Measurements from ENCODE around the gene TBC1D1.

Gene TBC1D1

DNA sequence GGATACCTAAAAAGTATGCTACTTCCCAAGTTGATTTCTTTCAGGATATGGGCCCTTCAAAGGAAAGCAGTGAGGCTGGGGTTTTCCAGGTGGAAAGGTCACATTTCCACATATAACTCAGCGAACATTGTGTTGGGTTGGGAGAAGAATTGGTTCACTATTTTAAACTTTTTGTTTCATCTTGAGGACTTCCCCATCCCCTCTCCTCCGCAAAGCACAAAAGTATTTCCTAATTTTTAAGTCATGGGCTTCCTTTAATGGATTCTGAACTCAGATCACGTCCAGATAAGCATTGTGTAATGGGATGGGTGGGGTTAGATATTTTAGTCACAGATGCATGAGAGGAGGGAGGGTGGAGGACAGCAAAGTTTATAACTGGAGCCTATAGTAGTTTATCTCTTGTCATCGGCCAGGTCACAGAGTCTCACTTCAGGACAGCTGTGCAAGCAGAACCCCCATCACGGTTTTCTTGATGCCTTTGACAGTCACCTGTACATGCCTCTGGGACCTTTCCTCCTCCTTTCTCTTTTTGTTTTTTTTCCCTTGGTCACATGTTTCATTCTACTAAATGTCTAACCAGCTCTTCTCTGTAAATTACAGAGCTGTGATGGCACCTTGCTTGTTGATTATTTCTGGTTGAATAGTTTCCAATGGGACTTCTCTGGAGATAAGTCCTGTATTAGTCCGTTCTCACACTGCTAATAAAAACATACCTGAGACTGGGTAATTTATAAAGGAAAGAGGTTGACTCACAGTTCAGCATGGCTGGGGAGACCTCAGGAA lies 184.7 kb downstream of the TBC1D1 start:
- Histone ChIP-seq H3K4me1 (ENCODE audit: control insufficient read depth, insufficient read depth, low read length) (no peaks in the 10 kb centered on the region), H3K27me3 (ENCODE audit: control insufficient read depth, insufficient read depth, low read length) (no peaks in the 10 kb centered on the region), H3K4me3 (ENCODE audit: low read depth, low read length) (no peak overlapping the region), H3K27ac (ENCODE audit: low read depth, low read length) (no peak overlapping the region), H3K9me3 (ENCODE audit: control insufficient read depth, insufficient read depth, low read depth, low read length) (no peaks in the 10 kb centered on the region), H3K36me3 (ENCODE audit: control insufficient read depth, insufficient read depth, low read length) (peaks cover 25% of the 10 kb centered on the region), H3K9ac (ENCODE audit: low read length) (no peak overlapping the region)

DNA sequence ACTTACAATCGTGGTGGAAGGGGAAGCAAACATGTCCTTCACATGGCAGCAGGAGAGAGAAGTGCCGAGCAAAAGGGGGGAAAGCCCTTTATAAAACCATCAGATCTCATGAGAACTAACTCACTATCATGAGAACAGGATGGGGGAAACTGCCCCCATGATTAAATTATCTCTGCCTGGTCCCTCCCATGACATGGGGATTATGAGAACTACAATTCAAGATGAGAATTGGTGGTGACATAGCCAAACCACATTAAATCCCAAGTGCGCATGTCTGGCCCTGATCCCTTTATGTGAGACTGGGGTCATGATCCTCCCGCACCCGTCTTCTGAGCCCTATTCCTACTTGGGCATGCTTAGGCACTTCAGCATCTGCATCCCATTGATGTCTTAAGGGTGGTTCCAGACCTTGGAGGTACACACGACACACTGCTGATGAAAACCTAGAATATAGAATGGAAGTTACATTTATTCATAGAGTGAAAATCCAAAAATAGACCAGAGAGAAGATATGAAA lies 185.3 kb downstream of the TBC1D1 start:
- Histone ChIP-seq H3K4me3 (ENCODE audit: low read depth, low read length) (no peak overlapping the region), H3K9ac (ENCODE audit: low read length) (no peak overlapping the region), H3K36me3 (ENCODE audit: control insufficient read depth, insufficient read depth, low read length) (peaks cover 25% of the 10 kb centered on the region), H3K27ac (ENCODE audit: low read depth, low read length) (no peak overlapping the region), H3K9me3 (ENCODE audit: control insufficient read depth, insufficient read depth, low read depth, low read length) (no peaks in the 10 kb centered on the region), H3K27me3 (ENCODE audit: control insufficient read depth, insufficient read depth, low read length) (no peaks in the 10 kb centered on the region), H3K4me1 (ENCODE audit: control insufficient read depth, insufficient read depth, low read length) (no peaks in the 10 kb centered on the region)

DNA sequence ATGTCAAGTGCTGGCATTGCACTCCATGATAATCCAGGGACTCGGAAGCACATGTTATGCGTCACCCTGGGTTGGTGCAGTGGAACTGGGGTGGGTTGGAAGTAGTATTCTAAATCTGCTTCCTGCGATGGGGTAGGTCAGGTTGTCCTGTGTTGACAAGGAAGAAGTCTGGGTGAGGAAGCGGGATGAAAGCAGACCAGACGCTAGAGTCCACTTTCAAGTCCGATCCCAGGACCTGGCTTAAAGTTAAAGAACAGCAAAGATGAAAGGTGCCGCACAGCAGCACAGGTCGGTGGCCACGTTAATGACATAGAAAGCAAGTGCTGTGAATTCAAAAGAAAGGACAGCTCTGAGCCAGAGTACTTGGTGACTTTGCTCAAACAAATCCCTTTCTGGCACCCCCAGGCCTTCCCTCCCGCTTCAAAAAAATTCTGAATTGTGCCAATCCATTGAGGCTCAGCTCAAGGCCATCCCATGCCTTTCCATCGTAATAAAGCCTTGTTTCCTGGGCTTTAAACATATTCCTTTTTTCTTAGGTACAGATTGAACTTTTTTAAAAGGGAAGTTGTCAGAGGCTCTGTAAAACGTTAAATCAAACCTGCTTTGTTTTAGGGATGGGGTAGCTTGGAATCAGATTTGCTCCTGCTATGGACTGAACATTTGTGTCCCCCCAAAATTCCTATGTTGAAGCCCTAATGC lies 187.1 kb downstream of the TBC1D1 start:
- peaks cover 27% of the 10 kb centered on the region for H3K36me3 ChIP-seq (ENCODE audit: control insufficient read depth, insufficient read depth, low read length)
- H3K27me3 ChIP-seq (ENCODE audit: control insufficient read depth, insufficient read depth, low read length) = no peaks in the 10 kb centered on the region
- H3K9ac ChIP-seq (ENCODE audit: low read length) = no peak overlapping the region
- H3K9me3 ChIP-seq (ENCODE audit: control insufficient read depth, insufficient read depth, low read depth, low read length) = no peaks in the 10 kb centered on the region
- H3K27ac ChIP-seq (ENCODE audit: low read depth, low read length) = no peak overlapping the region
- no peaks in the 10 kb centered on the region for H3K4me1 ChIP-seq (ENCODE audit: control insufficient read depth, insufficient read depth, low read length)
- H3K4me3 ChIP-seq (ENCODE audit: low read depth, low read length) = no peak overlapping the region

DNA sequence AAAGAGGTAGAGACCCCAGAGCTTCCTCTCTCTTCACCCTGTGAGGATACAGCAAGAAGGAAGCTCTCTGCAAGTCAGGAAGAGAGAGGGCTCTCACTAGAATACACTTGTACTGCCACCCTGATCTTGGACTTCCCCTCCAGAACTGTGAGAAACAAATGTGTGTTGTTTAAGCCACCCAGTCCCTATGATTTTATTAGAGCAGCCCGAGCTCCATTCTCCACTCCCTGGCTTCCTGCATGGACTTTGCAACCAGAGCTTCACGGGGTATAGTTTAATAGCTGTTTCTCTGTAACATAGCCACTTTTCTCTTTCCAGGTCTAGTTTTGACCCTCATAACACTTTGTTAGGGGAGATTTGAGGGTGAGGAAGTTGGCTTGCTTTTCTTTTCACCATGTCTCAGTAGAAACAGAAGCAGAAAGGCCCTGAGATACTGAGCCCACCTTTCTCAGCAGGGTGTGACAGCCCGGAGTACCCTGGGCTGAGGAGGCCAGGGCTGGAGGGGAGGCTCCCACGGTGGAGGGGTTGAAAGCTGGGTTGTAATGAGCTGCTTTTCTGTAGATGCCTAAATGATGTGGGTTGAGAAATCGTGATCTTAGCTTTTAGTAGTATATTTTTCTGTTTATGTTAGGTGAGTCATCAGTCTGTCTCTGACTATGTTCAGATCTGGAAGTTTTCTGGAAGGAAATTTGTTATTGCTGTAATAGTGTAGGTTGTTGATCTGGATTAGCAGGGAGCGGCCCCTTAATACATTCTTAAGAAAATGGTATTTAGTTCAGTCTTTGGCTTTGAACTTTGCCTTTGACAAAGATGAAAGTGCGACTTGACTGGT lies 187.9 kb downstream of the TBC1D1 start:
- Histone ChIP-seq H3K9me3 (ENCODE audit: control insufficient read depth, insufficient read depth, low read depth, low read length) (no peaks in the 10 kb centered on the region), H3K27me3 (ENCODE audit: control insufficient read depth, insufficient read depth, low read length) (no peaks in the 10 kb centered on the region), H3K4me3 (ENCODE audit: low read depth, low read length) (no peak overlapping the region), H3K4me1 (ENCODE audit: control insufficient read depth, insufficient read depth, low read length) (no peaks in the 10 kb centered on the region), H3K9ac (ENCODE audit: low read length) (no peak overlapping the region), H3K36me3 (ENCODE audit: control insufficient read depth, insufficient read depth, low read length) (peaks cover 23% of the 10 kb centered on the region), H3K27ac (ENCODE audit: low read depth, low read length) (no peak overlapping the region)

DNA sequence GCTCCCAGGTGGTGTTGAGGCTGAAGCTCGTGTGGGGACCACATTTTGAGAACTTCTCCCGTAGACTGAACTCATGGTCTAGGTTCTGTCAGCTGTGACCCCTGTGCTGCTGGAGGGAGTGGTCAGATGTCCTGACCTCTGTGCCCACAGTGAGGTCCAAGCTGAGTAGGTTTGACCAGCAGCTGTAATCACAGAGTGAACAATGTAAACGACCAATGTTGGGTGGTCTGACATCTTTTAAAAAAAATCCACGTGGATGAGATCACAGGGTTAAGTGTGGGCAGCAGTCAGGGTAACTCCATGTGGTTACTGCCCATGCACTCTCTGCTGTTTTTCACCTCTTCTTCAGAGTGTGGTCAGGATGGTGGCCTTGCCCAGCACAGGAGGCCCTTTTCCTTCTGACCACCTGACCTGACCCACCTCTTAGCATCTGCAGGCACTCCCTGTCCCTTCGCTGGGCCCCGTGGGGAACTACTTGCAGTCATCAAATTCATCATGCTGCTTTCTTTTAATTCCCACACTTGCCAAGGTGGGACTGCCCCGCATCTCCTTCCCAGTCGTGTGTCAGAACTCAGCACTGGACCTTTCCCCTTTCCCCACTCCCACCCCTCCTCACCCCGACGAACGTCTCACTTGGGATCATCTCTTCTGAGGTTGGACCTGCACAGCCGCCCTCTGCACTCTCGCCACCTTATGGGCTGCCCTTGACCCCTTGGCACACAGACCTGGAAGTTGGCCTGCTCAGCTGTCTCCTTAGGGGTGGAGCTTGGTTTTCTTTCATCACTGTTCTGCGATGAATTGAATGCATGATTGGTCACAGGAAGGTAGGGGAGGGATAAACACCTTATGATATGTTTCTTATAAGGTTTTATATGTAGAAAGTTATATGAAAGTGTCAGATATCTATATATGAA lies 189.4 kb downstream of the TBC1D1 start:
- H3K27me3 ChIP-seq (ENCODE audit: control insufficient read depth, insufficient read depth, low read length) = no peaks in the 10 kb centered on the region
- H3K27ac ChIP-seq (ENCODE audit: low read depth, low read length) = no peak overlapping the region
- H3K9ac ChIP-seq (ENCODE audit: low read length) = no peak overlapping the region
- H3K4me3 ChIP-seq (ENCODE audit: low read depth, low read length) = no peak overlapping the region
- peaks cover 16% of the 10 kb centered on the region for H3K36me3 ChIP-seq (ENCODE audit: control insufficient read depth, insufficient read depth, low read length)
- peaks cover 4% of the 10 kb centered on the region; the same call in 1 of the 2 replicates for H3K4me1 ChIP-seq (ENCODE audit: control insufficient read depth, insufficient read depth, low read length)
- H3K9me3 ChIP-seq (ENCODE audit: control insufficient read depth, insufficient read depth, low read depth, low read length) = no peaks in the 10 kb centered on the region

GRCh38 chr4:38082021-38082420 lies 191.1 kb downstream of the TBC1D1 start:
- Histone ChIP-seq H3K9ac (ENCODE audit: low read length) (no peak overlapping the region), H3K4me1 (ENCODE audit: control insufficient read depth, insufficient read depth, low read length) (peaks cover 21% of the 10 kb centered on the region), H3K27ac (ENCODE audit: low read depth, low read length) (no peak overlapping the region), H3K36me3 (ENCODE audit: control insufficient read depth, insufficient read depth, low read length) (peaks cover 13% of the 10 kb centered on the region; the same call in 1 of the 2 replicates), H3K4me3 (ENCODE audit: low read depth, low read length) (no peak overlapping the region), H3K9me3 (ENCODE audit: control insufficient read depth, insufficient read depth, low read depth, low read length) (no peaks in the 10 kb centered on the region), H3K27me3 (ENCODE audit: control insufficient read depth, insufficient read depth, low read length) (no peaks in the 10 kb centered on the region)

GRCh38 chr4:38082424-38083385 lies 191.8 kb downstream of the TBC1D1 start:
- Histone ChIP-seq H3K27ac (ENCODE audit: low read depth, low read length) (no peak overlapping the region), H3K9me3 (ENCODE audit: control insufficient read depth, insufficient read depth, low read depth, low read length) (no peaks in the 10 kb centered on the region), H3K4me1 (ENCODE audit: control insufficient read depth, insufficient read depth, low read length) (peaks cover 28% of the 10 kb centered on the region), H3K4me3 (ENCODE audit: low read depth, low read length) (no peak overlapping the region), H3K9ac (ENCODE audit: low read length) (no peak overlapping the region), H3K36me3 (ENCODE audit: control insufficient read depth, insufficient read depth, low read length) (peaks cover 12% of the 10 kb centered on the region; the same call in 1 of the 2 replicates), H3K27me3 (ENCODE audit: control insufficient read depth, insufficient read depth, low read length) (no peaks in the 10 kb centered on the region)

DNA sequence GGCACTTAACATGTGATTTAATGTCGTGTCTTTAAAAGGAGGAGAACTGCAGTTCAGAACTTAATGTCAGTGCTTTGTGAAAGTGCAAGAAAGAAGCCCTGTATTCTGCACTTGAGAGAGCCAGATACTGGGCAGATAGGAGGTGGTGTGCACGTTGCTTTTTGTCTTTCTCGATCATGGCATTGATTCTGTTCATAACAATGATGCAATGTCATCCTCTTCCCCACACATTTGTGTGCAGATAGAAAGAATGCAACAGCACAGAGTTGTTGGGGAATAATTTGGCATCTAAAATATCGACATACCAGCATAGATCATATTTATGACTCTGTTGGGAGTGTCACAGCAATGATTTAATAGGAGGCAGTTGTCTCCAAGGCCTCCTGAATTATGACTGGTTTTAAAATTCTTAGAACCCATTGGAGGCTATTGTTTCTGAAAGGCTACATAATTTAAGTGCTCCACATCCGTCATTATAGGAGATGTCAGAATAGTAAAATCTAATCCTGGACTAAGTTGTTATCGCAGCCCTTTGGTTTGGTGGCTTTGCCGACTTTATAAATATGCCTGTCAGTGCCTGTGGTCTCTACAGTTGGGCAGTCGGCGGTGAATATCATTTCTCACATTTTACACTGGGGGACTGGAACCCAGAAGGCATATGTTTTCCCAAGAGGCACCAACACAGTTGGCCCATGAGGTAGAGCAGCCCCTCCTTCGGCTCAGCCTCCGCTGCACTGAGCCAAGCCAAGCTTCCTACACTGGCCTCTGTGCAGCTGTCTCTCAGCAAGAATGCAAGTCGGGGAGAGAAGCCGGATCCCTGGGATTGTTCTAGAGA lies 194.2 kb downstream of the TBC1D1 start:
- H3K9me3 ChIP-seq (ENCODE audit: control insufficient read depth, insufficient read depth, low read depth, low read length) = no peaks in the 10 kb centered on the region
- no peak overlapping the region for H3K27ac ChIP-seq (ENCODE audit: low read depth, low read length)
- no peak overlapping the region for H3K9ac ChIP-seq (ENCODE audit: low read length)
- no peaks in the 10 kb centered on the region for H3K27me3 ChIP-seq (ENCODE audit: control insufficient read depth, insufficient read depth, low read length)
- H3K4me1 ChIP-seq (ENCODE audit: control insufficient read depth, insufficient read depth, low read length) = peaks cover 32% of the 10 kb centered on the region
- peaks cover 13% of the 10 kb centered on the region for H3K36me3 ChIP-seq (ENCODE audit: control insufficient read depth, insufficient read depth, low read length)
- no peak overlapping the region for H3K4me3 ChIP-seq (ENCODE audit: low read depth, low read length)

GRCh38 chr4:38085751-38086150 lies 194.9 kb downstream of the TBC1D1 start:
- Histone ChIP-seq H3K4me1 (ENCODE audit: control insufficient read depth, insufficient read depth, low read length) (peaks cover 32% of the 10 kb centered on the region), H3K36me3 (ENCODE audit: control insufficient read depth, insufficient read depth, low read length) (peaks cover 17% of the 10 kb centered on the region)

More at GRCh38 chr4:38085751-38086150, 194.9 kb downstream of the TBC1D1 start:
- Histone ChIP-seq H3K9me3 (ENCODE audit: control insufficient read depth, insufficient read depth, low read depth, low read length) (no peaks in the 10 kb centered on the region), H3K27me3 (ENCODE audit: control insufficient read depth, insufficient read depth, low read length) (no peaks in the 10 kb centered on the region), H3K4me3 (ENCODE audit: low read depth, low read length) (no peak overlapping the region), H3K9ac (ENCODE audit: low read length) (no peak overlapping the region), H3K27ac (ENCODE audit: low read depth, low read length) (no peak overlapping the region)
